KBM-7 (cell line): Measurements from ENCODE around the gene C13orf46.

ENCODE experiments used
- DNase-seq: peaks from one replicate; pipeline ENCODE4 v3.0.0-alpha.2; 2015
- in situ Hi-C: fragments of 300-500 bp; cut with MboI; formaldehyde crosslinking; loops from 2 replicates; pipeline ENCODE4 v1.14.3; 2020; ENCODE audit warnings: low sequenced_read_pairs, low pct_unique_long_range_greater_than_20kb, mixed read lengths

The C13orf46 gene

DNA sequence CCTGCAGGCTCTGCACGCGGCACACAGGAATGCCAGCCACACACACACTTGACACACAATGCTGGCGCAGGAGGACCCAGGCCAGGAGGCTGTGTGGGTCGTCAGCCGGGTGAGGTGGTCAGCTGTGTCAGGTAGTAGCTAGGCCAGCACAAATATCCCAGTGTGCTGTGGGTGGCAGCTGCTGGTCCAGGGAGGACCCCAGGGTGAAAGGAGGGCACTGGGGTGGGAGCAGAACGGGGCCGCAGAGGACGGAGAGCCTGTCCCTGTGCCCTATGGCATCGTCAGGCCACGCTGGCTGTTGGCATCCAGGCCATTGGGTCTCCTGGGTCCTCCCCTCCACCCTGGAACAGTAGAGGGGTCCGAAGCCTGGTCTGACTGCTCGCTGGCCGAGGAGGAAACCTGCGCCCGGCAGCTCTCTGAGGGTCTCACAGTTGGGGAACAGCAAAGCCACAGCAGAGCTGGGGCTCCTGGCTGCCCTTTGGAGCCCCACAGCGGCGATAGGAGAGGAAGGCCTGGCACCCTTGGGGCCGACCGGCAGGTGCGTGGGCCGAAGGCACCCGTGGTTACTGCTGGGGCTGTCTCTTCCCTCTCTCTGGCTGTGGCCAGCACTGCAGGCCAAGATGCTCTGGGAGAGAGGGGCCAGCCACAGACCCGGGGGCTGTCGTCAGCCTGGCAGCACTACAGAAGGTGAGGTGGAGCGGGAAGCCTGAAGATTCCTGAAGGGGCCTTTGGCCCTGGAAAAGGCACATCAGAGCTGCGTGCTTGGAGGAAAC, 27.3 kb downstream of the C13orf46 start:
- no peak for DNase-seq
- in situ Hi-C loops, result no loop called here

DNA sequence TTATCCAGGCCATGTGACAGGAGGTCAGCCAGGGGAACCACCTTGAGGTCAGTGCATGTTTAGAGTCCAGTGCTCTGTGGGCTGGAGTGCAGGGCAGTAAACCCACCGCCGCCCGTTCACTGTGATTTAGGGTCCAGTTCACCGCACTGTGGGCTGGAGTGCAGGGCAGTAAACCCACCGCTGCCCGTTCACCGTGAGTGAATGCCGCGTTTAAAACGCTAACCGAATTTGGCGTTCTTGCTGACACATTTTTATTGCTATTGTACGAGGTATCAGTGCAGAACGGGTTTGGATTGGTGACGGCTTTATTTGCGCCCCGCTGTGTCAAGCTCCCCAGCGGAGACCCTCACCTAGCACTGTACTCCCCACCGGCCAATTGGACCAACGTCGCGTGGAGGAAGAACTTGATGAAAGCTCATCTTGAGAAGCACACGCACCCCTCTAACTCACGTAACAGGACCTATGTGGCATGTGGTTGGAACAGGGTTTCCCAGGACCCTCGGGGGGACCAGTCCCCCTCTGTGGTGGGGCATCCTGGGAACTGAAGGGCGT, 27.9 kb downstream of the C13orf46 start:
- in situ Hi-C loops, result no loop called here
- DNase-seq, result no peak

DNA sequence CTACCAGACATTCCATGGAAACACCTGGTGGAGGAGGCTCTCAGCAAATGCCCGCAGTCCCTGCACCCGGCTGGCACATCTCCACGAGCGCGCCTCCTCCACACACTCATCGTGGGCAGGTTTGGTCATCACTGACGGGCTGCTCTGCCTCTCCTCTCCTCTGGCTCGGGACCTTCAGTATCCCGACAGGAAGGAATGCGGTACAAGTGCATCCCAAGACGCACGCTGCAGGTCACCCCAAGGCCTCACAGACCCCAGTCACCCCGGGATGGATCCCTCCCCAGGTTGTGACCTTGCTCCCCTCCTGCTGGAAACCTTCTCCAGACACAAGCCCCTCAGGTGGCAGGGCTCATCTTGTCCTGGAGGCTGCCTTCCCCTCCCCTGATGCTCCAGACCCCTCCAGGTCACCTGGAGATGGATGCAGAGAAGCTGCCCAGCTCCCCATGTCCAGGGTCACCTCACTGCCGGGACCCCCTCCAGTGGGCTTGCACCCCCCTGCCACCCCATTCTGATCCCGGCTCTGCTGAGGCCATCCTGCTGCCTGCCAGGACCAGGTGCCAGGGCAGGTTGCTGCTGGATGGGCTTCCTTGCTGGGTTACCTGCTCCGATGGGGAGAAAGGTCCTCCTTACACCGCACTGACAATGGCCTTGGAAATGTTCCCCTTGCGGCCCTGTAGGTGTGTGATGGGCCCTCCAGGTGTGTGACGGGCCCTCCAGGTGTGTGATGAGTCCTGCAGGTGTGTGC, 29.9 kb downstream of the C13orf46 start:
- in situ Hi-C loops, result no loop called here
- no peak for DNase-seq

DNA sequence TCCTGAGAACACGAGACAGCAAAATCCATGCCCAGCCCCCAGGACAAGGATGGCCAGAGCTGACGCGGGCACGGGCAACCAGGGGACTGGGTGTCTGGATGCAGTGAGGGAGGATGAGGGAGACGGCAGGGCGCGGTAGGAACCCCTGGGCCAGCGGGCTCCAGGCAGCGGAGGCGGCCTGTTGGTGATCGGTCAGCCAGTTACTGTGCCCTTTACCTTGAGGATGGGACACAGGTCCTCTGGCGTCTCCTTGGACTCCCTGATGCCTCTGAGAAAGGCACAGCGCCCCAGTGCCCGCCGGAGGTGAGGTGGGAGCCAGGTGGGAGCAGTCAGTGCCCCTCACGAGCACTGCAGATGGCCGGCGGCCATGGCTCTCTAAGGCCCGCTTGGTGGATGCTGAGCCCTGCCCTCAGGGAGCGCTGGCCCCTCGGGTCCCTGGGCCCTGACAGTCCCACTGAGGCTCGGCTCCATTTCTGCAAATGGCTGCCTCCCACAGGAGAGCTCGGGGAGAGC, 31.2 kb downstream of the C13orf46 start:
- in situ Hi-C loops, result no loop called here
- DNase-seq, result no peak

DNA sequence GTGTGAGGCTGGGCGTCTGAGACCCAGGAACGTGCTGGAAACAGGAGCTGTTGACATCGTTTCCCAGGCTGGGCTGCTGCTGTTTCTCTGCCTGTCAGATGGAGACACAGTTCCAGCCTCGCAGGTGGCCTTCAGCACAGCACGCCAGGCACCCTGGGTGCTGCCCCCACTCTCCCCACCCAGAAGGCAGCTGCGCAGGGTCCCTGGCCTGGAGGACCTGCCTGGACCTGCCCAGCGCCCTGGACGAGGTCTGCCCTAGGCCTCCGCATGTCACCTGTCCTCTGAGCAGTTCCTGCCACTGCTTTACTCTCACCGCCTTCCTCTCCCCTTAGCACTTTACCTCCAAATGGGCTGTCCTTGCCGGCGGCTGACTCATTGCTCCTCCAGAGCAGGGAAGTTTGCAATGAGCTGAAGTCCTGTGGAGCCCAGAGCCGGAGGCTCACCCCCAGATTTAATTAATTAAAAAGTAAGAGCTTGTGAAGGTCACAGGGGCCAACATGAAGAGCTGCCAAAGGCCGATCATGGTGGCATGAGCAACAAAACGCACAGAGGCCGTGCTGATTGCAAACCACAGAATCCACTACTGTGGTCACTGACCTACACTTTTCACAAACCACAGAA, 32.2 kb downstream of the C13orf46 start:
- in situ Hi-C loops, result no loop called here
- DNase-seq, result no peak

DNA sequence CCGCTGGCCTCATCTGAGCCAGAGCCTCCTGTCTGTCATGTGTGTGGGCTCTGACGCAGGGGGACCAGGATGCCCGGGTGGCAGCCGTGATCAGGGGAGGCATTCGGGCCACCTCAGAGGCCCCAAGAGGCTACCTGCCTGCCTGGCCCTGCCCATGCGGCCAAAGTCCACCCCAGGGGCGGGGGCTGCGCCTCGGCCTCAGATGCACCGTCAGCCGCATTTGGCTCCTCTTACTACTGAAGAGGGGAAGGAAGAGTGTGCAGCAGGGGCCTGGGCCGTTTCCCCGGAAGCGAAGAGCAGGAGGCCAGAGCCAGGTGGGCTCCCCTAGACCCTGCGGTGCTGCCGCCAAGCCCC, 34.0 kb downstream of the C13orf46 start:
- in situ Hi-C loops, result no loop called here
- no peak for DNase-seq

DNA sequence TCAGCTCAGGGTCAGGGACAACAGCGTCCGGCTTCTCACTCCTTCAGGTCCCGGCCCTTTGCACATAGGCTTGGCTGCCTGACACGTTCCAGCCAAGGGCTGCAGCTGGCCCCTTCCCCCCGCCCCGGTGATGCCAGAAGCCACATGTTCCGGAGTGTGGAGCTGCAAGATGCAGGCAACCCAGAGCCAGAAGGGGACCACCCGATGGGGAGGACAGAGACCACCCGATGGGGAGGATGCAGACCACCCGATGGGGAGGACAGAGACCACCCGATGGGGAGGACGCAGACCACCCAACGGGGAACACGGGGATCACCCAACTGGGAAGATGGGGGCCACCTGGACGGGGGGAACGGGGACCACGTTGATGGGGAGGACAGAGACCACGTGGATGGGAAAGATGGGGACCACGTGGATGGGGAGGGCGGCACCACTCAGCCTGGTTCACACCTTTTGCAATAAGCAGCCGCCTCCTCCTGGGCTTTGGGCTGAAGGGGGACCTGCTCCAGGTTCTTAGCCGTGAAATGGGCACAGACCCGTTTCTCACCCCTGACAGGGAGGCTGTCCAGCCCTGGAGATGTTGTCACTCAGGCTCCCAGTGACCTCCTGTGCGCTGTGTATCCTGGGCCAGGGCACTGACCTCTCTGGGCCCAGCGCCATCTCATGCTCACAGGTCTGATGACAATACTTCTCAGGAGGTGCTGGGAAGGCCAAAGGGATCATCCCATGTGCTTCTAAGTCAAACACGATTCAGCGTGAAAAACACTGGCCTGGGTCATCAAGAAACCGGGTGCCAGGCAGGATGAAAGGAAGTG, 34.5 kb downstream of the C13orf46 start:
- no peak for DNase-seq
- in situ Hi-C loops, result no loop called here

DNA sequence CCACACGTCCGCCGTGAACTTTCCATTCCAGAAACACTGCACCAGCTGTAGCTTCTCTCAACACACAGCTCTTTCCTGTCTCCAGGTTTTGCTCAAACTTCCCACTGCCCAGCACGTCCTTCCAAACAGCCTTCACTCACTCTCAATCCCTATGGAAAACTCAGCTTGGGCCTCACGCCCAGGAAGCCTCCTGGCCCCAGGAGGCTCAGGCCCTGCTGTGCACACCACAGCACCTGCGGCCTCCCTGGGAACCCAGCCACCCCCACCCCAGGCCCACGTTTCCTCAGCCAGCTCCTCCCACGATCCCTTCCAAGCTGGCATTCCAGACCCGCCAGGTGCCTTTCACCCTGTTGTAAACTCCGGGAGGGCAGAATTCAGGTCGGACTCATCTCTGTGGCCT, 35.2 kb downstream of the C13orf46 start:
- no peak for DNase-seq
- in situ Hi-C loops, result no loop called here

DNA sequence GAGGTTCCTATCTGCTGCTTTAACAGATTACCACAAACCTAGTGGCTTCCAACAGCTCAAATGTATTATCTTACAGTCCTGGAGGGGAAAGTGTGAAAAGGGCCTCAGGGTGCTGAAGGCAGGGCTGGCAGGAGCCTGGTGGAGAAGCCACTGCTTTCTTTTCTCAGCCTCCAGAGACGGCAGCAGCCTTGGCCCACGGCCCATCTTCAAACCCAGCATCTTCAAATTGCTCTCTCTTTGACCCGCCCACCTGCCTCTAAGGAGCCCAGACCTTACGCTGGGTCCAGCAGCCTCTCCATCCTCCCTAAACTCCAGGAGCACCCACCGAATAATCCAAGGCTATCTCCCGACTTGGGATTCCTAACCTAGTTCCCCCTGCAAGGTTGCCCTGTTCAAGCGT, 35.6 kb downstream of the C13orf46 start:
- DNase-seq, result no peak
- in situ Hi-C loops, result no loop called here

DNA sequence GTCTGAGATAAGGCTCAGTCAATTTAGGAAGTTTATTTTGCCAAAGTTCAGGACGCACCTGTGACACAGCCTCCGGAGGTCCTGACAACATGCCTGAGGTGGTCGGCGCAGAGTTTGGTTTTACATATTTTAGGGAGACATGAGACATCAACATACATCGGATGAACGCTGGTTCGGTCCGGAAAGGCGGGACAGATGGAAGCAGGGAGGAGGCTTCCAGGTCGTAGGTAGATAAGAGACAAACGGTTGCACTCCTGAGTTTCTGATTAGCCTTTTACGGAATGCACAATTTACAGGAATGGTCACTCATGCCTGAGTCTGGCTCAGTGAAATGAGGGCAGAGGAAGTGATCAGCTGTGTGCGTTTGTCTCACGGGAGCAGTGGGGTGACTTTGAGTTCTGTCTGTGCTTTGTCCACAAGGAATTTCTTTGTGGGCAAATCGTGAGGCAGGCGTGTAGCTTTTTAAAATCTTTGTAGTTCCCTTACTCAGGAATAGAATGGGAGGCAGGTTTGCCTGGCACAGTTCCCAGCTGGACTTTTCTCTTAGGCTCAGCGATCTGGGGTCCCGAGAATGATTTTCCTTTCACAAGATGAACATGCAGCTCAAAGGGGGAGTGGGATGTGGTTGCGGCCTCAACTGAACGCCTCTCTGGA, 36.2 kb downstream of the C13orf46 start:
- no peak for DNase-seq
- in situ Hi-C loops, result no loop called here

DNA sequence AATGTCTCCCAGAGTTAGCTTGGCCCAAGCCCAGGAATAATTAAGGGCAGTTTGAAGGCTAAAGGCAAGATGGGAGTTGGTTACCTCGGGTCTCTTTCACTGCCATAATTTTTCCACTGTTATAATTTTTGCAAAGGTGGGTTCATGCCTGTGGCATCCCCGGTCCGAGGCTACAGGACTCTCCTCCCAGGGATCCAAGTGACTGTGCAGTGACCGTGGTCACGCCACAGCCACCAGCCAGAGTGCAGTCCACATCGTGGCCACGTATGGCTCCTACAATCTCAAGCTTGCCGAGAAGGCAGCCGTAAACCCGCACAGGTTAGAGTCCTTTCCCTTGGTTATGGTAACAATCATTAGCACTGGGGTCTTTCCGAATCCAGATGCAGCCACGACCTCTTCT, 36.8 kb downstream of the C13orf46 start:
- in situ Hi-C loops, result no loop called here
- DNase-seq, result no peak

DNA sequence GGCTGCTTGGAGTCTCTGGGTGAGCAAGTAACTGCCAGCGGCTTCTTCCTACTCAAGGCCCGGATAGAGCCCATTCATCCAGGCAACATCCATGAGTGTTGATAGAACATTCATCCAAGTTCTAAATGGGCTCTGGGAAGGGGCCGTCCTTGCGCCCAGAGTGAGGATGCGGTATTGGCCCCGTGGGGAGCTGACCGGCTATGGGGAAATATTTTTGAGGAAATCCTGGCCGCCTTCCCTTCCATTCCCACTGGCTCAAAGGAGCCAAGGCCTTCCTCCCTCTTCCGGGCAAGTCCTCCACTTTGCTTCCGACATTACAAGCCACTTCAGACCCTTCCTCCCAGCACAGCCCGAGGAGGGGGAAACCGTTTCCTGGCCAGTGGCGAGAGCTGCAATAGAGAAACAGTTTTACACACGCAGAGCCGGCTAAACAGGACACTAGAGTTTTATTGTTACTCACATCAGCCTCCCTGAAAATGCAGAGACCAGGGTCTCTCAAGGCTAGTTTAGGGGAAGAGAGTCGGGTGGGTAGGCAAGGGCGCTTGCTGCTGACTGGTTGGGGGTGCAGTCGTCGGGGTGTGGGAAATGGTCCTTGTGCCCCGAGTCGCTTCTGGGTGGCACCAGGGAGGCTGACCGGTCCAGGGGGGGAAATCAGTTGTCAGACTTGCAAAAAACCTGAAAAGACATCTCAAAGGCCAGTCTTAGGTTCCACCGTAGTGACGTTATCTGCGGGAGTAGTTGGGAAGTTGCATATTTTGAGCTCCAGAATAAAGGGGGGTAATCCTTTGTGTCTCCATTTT, 37.5 kb downstream of the C13orf46 start:
- in situ Hi-C loops, result no loop called here

DNA sequence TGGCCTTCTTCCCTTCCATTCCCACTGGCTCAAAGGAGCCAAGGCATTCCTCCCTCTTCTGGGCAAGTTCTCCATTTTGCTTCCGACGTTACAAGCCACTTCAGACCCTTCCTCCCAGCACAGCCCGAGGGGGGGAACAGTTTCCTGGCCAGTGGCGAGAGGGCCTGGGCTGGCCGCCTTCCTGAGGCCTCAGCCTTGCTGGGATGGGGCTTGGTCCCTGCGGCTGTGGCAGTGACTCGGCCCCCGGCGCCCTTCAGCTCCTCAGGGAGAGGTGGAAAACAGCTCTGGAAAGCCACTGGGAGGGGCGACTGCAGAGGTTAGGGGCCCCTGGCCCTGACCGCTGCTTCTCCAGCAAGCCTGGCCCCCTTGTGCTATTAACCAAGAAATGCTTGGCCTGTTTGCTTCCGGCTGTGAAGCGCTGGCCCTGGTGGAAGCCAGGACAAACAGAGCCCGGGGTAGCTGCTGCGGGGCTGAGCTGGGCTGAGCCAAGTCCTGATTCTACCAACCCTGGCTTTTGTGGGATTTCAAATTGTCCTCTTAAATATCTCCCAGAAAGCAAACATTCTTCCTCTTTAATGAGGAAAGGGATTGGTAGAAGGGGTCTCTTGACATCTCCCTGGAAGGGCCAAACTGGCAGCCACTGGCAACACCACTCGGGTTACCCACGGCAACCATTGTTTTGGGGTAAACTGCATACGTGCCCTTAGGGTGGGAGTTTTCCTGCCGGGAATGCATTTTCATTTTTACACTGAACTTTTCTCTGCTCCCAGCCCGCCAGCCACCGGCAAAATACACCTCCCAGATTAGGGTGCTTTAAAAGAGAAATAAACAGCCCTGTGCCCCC, 38.7 kb downstream of the C13orf46 start:
- DNase-seq, result no peak
- in situ Hi-C loops, result no loop called here

More for the DNA sequence above, 37.5 kb downstream of the C13orf46 start:
- DNase-seq, result no peak

DNA sequence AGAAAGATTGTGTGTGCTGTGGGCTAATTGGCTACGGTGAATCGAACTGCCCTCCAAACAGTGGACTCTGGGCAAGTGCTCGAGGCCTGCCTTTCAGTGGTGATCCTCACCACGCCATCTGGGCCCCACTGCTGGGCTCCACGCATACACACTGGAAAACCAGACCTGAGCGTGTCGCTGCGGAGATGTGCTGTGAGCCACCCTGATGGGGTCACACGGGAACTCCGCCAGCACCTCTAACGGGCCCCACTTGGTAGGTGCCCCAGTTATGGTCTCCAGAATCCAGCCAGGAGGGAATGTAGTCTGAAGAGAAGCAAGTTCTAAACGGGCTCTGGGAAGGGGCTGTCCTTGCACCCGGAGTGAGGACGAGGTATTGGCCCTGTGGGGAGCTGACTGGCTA, 39.3 kb downstream of the C13orf46 start:
- no peak for DNase-seq
- in situ Hi-C loops, result no loop called here

DNA sequence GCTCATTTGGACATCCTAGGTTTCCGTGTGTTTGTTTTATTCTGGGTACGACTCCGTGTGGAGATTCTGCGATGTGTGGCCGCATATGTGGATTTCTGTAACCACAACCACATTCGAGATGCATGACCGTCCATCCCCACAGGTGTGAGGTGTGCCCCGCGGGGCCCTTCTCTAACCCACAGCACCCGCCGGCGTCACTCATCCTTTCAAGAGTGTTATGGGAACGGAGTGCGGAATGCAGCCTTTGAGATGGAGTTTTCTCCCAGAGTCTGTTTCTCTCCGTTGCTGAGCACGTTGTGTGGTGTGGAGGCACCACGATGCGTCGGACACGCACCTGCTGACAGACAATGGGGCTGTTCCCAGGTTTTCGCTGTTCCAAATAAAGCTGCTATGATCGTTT, 40.0 kb downstream of the C13orf46 start:
- in situ Hi-C loops, result no loop called here
- no peak for DNase-seq

DNA sequence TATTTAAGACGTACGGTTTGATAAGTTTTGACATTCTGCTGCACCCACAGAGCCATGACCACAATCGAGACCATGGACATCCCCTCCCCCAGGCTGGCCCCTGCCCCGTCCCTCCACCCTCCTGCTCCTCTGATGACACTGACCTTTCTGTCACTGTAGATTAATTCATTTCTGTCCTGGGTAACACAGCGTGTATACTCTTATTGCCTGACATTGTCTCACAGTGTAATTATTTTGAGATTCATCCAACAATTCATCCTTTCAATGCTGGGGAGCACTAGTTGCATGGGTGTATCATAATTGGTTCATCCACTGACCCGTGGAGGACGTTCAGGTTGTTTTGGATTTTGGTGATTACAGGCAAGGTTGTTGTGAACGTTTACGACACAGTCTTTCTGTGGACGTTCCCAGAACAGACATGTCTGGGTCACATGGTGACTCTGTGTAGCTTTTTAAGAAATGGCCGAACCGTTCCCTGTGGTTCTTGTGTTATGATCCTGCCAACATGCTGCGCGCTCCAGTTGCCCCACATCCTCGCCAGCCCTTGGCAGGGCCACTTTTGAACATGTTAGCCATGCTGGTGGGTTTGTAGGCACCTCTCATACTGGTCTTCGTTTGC, 41.9 kb downstream of the C13orf46 start:
- in situ Hi-C loops, result no loop called here
- no peak for DNase-seq
